ENCODE data around the gene FLRT3.

- TF ChIP-seq CTCF (conservative IDR thresholded peaks at IDR 0.05; ENCODE audit: low read depth, low read length) = no peak
- TF ChIP-seq EZH2 (IDR thresholded peaks at IDR 0.05; ENCODE audit: borderline replicate concordance, low read depth, low read length, poor library complexity, severe bottlenecking) = no peak
Measured at GRCh38 chr20:14344746-14345145, 7.3 kb upstream of the FLRT3 start.

All from A673 (cell line).